Gastroesophageal sphincter (tissue), 4 donors: ENCODE results near the gene LCMT1. TPM values are rescaled to one million over a fixed set of nuclear protein-coding genes. Genes with fewer than 3 reads are reported as not detected.
"Not testable (repeated sequence)": the region's sequence is repeated elsewhere in the genome, so short reads cannot be mapped to it uniquely, and the experiment has no call there.

Experiments used
- ATAC-seq: fragments of 150-250 bp; one replicate; pipeline ENCODE4 v1.9.1; 2016; ENCODE audit warnings: mild to moderate bottlenecking, moderate library complexity
- H3K27ac ChIP-seq, 4 donors: fragments of 200-600 bp; sonication (generic) in 3 of 4; 1 replicate in 3 of 4; 2 replicates in 1 of 4; pipeline ENCODE4 v1.5.1; 2016 to 2019
- H3K27me3 ChIP-seq: fragments of 200-600 bp; sonication (generic); one replicate; pipeline ENCODE4 v1.5.1; 2019
- H3K36me3 ChIP-seq, 2 donors: fragments of 200-600 bp; sonication (generic); one replicate each; pipeline ENCODE4 v1.5.1; 2019; ENCODE audit warnings: control low read depth in 1 of 2
- H3K4me1 ChIP-seq, 3 donors: fragments of 200-600 bp; sonication (generic); 1 replicate in 2 of 3; 2 replicates in 1 of 3; pipeline ENCODE4 v1.5.1; 2016 to 2019; ENCODE audit warnings: control low read depth in 2 of 3
- H3K4me3 ChIP-seq, 2 donors: fragments of 200-600 bp; sonication (generic); one replicate each; pipeline ENCODE4 v1.5.1; 2019; ENCODE audit warnings: mild to moderate bottlenecking in 1 of 2, moderate library complexity in 1 of 2
- H3K9me3 ChIP-seq, 3 donors: fragments of 200-600 bp; sonication (generic); one replicate each; pipeline ENCODE4 v1.5.1; 2017 to 2019; ENCODE audit warnings: control low read depth in 2 of 3
- CTCF ChIP-seq, 4 experiments: fragments of 200-600 bp in 2 of 4; fragments of 450-650 bp in 2 of 4; sonication (generic) in 1 of 4; IDR thresholded peaks; one replicate each; pipeline ENCODE4 v1.5.1; 2017 to 2019; ENCODE audit warnings: antibody characterized with exemption in 4 of 4, mild to moderate bottlenecking in 2 of 4, moderate library complexity in 2 of 4
- EP300 ChIP-seq: sonication (generic); formaldehyde crosslinking; IDR thresholded peaks from one replicate; pipeline ENCODE4 v1.6.1; 2017; ENCODE audit warnings: antibody characterized with exemption, mild to moderate bottlenecking
- POLR2A ChIP-seq, 2 donors: fragments of 450-650 bp; IDR thresholded peaks; one replicate each; pipeline ENCODE4 v1.6.1; 2017; ENCODE audit warnings: antibody characterized with exemption in 2 of 2, mild to moderate bottlenecking in 2 of 2, moderate library complexity in 1 of 2
- POLR2AphosphoS5 ChIP-seq: sonication (generic); formaldehyde crosslinking; IDR thresholded peaks from one replicate; pipeline ENCODE4 v1.6.1; 2017; ENCODE audit warnings: antibody characterized with exemption
- whole genome bisulfite sequencing, 2 donors: methylation state at CpG; one replicate each; pipeline ENCODE4 v1.1.5; 2018; ENCODE audit warnings: low coverage in 1 of 2; 5-methylcytosine and 5-hydroxymethylcytosine counted together
- total RNA-seq, 4 donors: library from RNA; depleted of rRNA; stranded (reverse); fragments of >200 nt; gene quantifications; one replicate each; pipeline ENCODE4 v1.1.0, GENCODE V29; 2016

The LCMT1 gene
- total RNA-seq, 4 donors from 2014 or later, result 15.1 to 49.3 (median 24.9) TPM

DNA sequence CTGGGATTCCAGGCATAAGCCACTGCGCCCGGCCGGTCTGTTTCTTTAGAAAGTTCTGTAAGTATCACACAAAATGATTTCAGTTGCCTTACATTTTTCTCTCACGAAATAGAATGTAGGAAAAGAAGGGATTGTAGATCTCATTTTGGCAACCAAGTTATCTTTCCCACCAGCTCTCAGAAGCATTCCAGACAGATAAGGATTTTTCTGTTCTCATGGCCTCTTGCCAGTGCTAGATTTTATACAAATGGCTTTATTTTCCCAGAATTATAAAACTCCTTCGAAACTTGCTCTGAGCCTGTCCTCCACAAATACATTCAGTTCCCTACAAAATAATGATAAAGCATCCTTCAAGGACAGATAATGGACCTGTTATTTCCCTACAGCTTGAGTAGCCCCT lies 46.9 kb downstream of the LCMT1 start:
- H3K27ac ChIP-seq, result no peak overlapping the region
- no peaks in the 10 kb centered on the region for H3K27me3 ChIP-seq
- WGBS, 2 donors, result 70 to 89% methylated on average over 5 of the region's 5 CpGs
- H3K9me3 ChIP-seq, result no peaks in the 10 kb centered on the region
- no peak overlapping the region for H3K4me3 ChIP-seq
- no peak for ATAC-seq
- no peak for TF ChIP-seq CTCF (IDR thresholded peaks at IDR 0.05)
- TF ChIP-seq POLR2A (IDR thresholded peaks at IDR 0.05), result no peak
- TF ChIP-seq EP300, result no peak
- TF ChIP-seq POLR2AphosphoS5, result no peak
- H3K36me3 ChIP-seq, result peaks cover 0 to 97% of the 10 kb centered on the region in 2 donors
- no peaks in the 10 kb centered on the region for H3K4me1 ChIP-seq

DNA sequence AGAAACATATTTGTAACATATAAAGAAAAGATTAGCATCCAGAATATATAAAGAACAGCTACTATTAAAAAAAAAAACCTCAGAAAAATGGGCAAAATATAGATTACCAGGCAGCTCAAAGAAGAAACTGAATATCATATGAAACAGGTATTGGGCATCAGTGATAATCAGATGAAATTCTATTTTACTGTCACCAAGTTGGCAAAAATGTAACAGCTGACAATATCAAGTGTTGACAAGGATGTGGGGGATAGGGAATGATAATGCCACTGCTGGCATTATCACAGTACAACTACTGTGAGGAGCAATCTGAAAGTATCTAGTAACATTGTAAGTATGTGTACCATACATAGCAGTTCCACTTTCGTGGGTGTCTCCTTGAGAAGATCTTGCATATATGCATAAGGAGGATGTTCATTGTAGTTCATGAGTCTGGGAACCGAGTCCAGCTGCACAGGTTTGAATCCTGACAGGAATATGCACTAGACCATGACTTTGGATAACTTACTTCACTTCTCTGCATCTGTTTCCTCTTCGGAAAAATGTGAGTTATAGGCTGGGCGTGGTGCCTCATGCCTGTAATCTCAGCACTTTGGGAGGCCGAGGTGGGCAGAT lies 50.3 kb downstream of the LCMT1 start:
- WGBS, 2 donors, result 88 to 94% methylated on average over 3 to 4 of the region's 5 CpGs
- no peaks in the 10 kb centered on the region for H3K27me3 ChIP-seq
- no peak for TF ChIP-seq POLR2AphosphoS5
- TF ChIP-seq CTCF (IDR thresholded peaks at IDR 0.05), result no peak
- TF ChIP-seq EP300, result no peak
- TF ChIP-seq POLR2A (IDR thresholded peaks at IDR 0.05), result no peak
- no peak for ATAC-seq
- H3K9me3 ChIP-seq, result no peaks in the 10 kb centered on the region
- H3K4me1 ChIP-seq, result no peaks in the 10 kb centered on the region
- no peak overlapping the region for H3K4me3 ChIP-seq
- H3K36me3 ChIP-seq, result peaks cover 0 to 100% of the 10 kb centered on the region in 2 donors
- H3K27ac ChIP-seq, result no peak overlapping the region

DNA sequence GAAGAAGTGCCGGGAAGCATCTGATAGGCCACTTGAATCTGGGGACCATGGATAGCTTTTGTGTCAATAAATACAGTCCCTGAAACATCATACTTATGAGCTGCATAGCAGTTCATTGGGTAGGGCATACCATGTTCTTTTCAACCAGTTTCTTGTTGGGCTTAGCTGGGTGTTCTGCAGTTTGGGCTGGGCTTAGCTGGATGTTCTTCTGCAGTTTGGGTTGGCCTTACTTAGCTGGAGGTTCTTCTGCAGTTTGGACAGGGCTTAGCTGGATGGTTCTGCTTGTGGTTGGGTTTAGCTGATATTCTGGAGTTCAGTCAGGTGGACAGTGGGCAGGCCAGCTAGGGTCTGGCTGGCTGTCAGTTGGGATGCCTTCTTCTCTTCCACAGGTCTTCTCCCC lies 52.1 kb downstream of the LCMT1 start:
- Histone ChIP-seq H3K27me3 (no peaks in the 10 kb centered on the region), H3K27ac (no peak overlapping the region), H3K4me1 (no peaks in the 10 kb centered on the region), H3K9me3 (no peaks in the 10 kb centered on the region), H3K36me3 (peaks cover 0 to 100% of the 10 kb centered on the region in 2 donors), H3K4me3 (no peak overlapping the region)
- TF ChIP-seq POLR2AphosphoS5 (no peak), CTCF (IDR thresholded peaks at IDR 0.05) (no peak), POLR2A (IDR thresholded peaks at IDR 0.05) (no peak)
- ATAC-seq, result no peak
- WGBS, 2 donors, result 100% methylated on average over 1 of the region's 1 CpG

DNA sequence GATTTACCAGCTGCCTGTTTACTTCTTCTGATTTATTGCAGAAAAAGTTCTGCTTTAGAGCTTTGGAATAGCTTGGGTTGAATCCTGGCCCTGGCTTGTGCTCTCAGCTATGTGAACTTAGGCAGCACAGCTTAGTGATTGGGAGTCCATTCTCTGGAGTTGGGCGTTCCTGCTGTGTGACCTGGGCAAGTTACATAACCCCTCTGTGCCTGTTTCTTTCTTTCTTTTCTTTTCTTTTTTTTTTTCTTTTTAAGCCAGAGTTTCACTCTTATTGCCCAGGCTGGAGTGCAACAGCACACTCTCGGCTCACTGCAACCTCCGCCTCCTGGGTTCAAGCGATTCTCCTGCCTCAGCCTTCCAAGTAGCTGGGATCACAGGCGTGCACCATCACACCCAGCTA lies 53.7 kb downstream of the LCMT1 start:
- H3K36me3 ChIP-seq, result peaks cover under 1 to 100% of the 10 kb centered on the region in 2 donors
- WGBS, 2 donors, result 60 to 76% methylated on average over 3 to 5 of the region's 5 CpGs
- ATAC-seq, result no peak

DNA sequence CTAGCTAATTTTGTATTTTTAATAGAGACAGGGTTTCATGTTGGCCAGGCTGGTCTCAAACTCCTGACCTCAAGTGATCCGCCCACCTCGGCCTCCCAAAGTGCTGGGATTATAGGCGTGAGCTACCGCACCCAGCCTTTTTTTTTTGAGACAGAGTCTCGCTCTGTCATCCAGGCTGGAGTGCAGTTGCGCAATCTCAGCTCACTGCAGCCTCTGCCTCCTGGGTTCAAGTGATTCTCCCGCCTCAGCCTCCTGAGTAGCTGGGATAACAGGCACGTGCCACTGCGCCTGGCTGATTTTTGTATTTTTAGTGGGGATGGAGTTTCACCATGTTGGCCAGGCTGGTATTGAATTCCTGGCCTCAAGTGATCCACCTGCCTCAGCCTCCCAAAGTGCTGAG lies 56.4 kb downstream of the LCMT1 start:
- H3K4me3 ChIP-seq, result not testable (repeated sequence)

More for the DNA sequence above, 53.7 kb downstream of the LCMT1 start:
- Histone ChIP-seq H3K27ac (no peak overlapping the region), H3K4me1 (no peaks in the 10 kb centered on the region), H3K9me3 (no peaks in the 10 kb centered on the region), H3K4me3 (no peak overlapping the region), H3K27me3 (no peaks in the 10 kb centered on the region)
- TF ChIP-seq EP300 (no peak), POLR2AphosphoS5 (no peak), POLR2A (IDR thresholded peaks at IDR 0.05) (no peak), CTCF (IDR thresholded peaks at IDR 0.05) (no peak)

More for the DNA sequence above, 56.4 kb downstream of the LCMT1 start:
- ATAC-seq, H3K27ac ChIP-seq, H3K27me3 ChIP-seq, H3K4me1 ChIP-seq, H3K9me3 ChIP-seq: not testable (repeated sequence)
- H3K36me3 ChIP-seq, result peaks cover 2 to 100% of the 10 kb centered on the region in 2 donors
- 80 to 90% methylated on average over 1 to 3 of the region's 9 CpGs for WGBS, 2 donors
